H9 (cell line): ENCODE data around the gene CRISPLD2. TPM values are rescaled to one million over a fixed set of nuclear protein-coding genes. Genes with fewer than 3 reads are reported as not detected.

ENCODE experiments used
- DNase-seq: peaks from one replicate; pipeline ENCODE4 v3.0.0-alpha.2; 2017
- H2AFZ ChIP-seq: one replicate; pipeline ENCODE4 v1.6.1; 2013; ENCODE audit warnings: mild to moderate bottlenecking, low read length, control low read depth, moderate library complexity
- H2AK5ac ChIP-seq: 2 replicates; pipeline ENCODE4 v1.6.1; 2013; ENCODE audit warnings: low read length, control low read depth, mixed read lengths; ENCODE audit not compliant: insufficient read length
- H2BK120ac ChIP-seq: one replicate; pipeline ENCODE4 v1.6.1; 2013; ENCODE audit warnings: low read depth, mild to moderate bottlenecking, low read length, control low read depth, inconsistent platforms; ENCODE audit not compliant: poor library complexity, severe bottlenecking
- H2BK12ac ChIP-seq: 2 replicates; pipeline ENCODE4 v1.6.1; 2013; ENCODE audit warnings: low read length, control low read depth, mixed read lengths, low read depth; ENCODE audit not compliant: insufficient read length
- H2BK15ac ChIP-seq: 2 replicates; pipeline ENCODE4 v1.6.1; 2013; ENCODE audit warnings: low read depth, low read length, control low read depth
- H2BK20ac ChIP-seq: one replicate; pipeline ENCODE4 v1.6.1; 2013; ENCODE audit warnings: low read depth, mild to moderate bottlenecking, low read length, control low read depth, inconsistent platforms; ENCODE audit not compliant: poor library complexity, severe bottlenecking
- H2BK5ac ChIP-seq: 2 replicates; pipeline ENCODE4 v1.6.1; 2013; ENCODE audit warnings: low read length, control low read depth, mixed read lengths; ENCODE audit not compliant: insufficient read length
- H3K14ac ChIP-seq: 2 replicates; pipeline ENCODE4 v1.6.1; 2013; ENCODE audit warnings: low read length, control low read depth; ENCODE audit not compliant: insufficient read depth
- H3K18ac ChIP-seq: 2 replicates; pipeline ENCODE4 v1.6.1; 2013; ENCODE audit warnings: low read depth, mild to moderate bottlenecking, mixed read lengths, low read length, control low read depth; ENCODE audit not compliant: insufficient read length
- H3K23ac ChIP-seq: 2 replicates; pipeline ENCODE4 v1.6.1; 2013; ENCODE audit warnings: low read length, control low read depth, mixed read lengths, low read depth; ENCODE audit not compliant: insufficient read length
- H3K23me2 ChIP-seq: 2 replicates; pipeline ENCODE4 v1.6.1; 2013; ENCODE audit warnings: low read depth, mild to moderate bottlenecking, mixed read lengths, low read length, control low read depth; ENCODE audit not compliant: insufficient read length, poor library complexity, severe bottlenecking
- H3K27ac ChIP-seq: 2 replicates; pipeline ENCODE4 v1.5.1; 2013; ENCODE audit warnings: low read length, control low read depth, mixed read lengths, low read depth; ENCODE audit not compliant: insufficient read length
- H3K27me3 ChIP-seq: 2 replicates; pipeline ENCODE4 v1.6.1; 2013; ENCODE audit warnings: low read length, control low read depth, inconsistent platforms; ENCODE audit not compliant: insufficient read depth
- H3K4ac ChIP-seq: 2 replicates; pipeline ENCODE4 v1.6.1; 2013; ENCODE audit warnings: low read depth, mild to moderate bottlenecking, control low read depth, inconsistent platforms, low read length, moderate library complexity
- H3K4me1 ChIP-seq: 2 replicates; pipeline ENCODE4 v1.6.1; 2013; ENCODE audit warnings: low read length, control low read depth, inconsistent platforms; ENCODE audit not compliant: insufficient read depth
- H3K4me2 ChIP-seq: 2 replicates; pipeline ENCODE4 v1.6.1; 2013; ENCODE audit warnings: low read length, control low read depth, mixed read lengths; ENCODE audit not compliant: insufficient read length, insufficient read depth
- H3K56ac ChIP-seq: 2 replicates; pipeline ENCODE4 v1.6.1; 2013; ENCODE audit warnings: low read depth, mild to moderate bottlenecking, mixed read lengths, low read length, control low read depth; ENCODE audit not compliant: insufficient read length
- H3K79me1 ChIP-seq: 2 replicates; pipeline ENCODE4 v1.6.1; 2013; ENCODE audit warnings: low read depth, mild to moderate bottlenecking, moderate library complexity, low read length, control low read depth, inconsistent platforms; ENCODE audit not compliant: insufficient read depth, poor library complexity, severe bottlenecking
- H3K79me2 ChIP-seq: 2 replicates; pipeline ENCODE4 v1.6.1; 2013; ENCODE audit warnings: low read length, control low read depth, inconsistent platforms; ENCODE audit not compliant: insufficient read depth
- H3K9ac ChIP-seq: 2 replicates; pipeline ENCODE4 v1.6.1; 2013; ENCODE audit warnings: low read length, control low read depth, mixed read lengths; ENCODE audit not compliant: insufficient read length; ENCODE audit errors: extremely low read depth
- H3K9me3 ChIP-seq: one replicate; pipeline ENCODE4 v1.6.1; 2013; ENCODE audit warnings: low read depth, low read length, inconsistent platforms; ENCODE audit not compliant: control insufficient read depth
- H3T11ph ChIP-seq: one replicate; pipeline ENCODE4 v1.6.1; 2013; ENCODE audit warnings: mild to moderate bottlenecking, low read length, control low read depth, inconsistent platforms
- H4K20me1 ChIP-seq: one replicate; pipeline ENCODE4 v1.6.1; 2013; ENCODE audit not compliant: control insufficient read depth, insufficient read length, insufficient read depth
- H4K5ac ChIP-seq: 2 replicates; pipeline ENCODE4 v1.6.1; 2013; ENCODE audit warnings: low read depth, mild to moderate bottlenecking, mixed read lengths, low read length, control low read depth; ENCODE audit not compliant: insufficient read length
- H4K8ac ChIP-seq: replicated peaks from 2 replicates; pipeline ENCODE4 v1.6.1; 2013; ENCODE audit warnings: low read length, control low read depth, mixed read lengths, low read depth; ENCODE audit not compliant: insufficient read length
- H4K91ac ChIP-seq: 2 replicates; pipeline ENCODE4 v1.6.1; 2013; ENCODE audit warnings: low read depth, mild to moderate bottlenecking, moderate library complexity, mixed read lengths, low read length, control low read depth; ENCODE audit not compliant: insufficient read length
- H3K27ac Mint-ChIP-seq, 3 experiments: 2 replicates in 2 of 3; 3 replicates in 1 of 3; pipeline ENCODE4 v1.8.0; 2020 to 2021; ENCODE audit warnings: mixed read lengths in 3 of 3, mild to moderate bottlenecking in 1 of 3, moderate library complexity in 1 of 3
- H3K27me3 Mint-ChIP-seq: 2 replicates; pipeline ENCODE4 v1.8.0; 2021; ENCODE audit warnings: low read depth, mild to moderate bottlenecking, moderate library complexity, mixed read lengths
- H3K36me3 Mint-ChIP-seq, 3 experiments: 2 replicates in 2 of 3; 3 replicates in 1 of 3; pipeline ENCODE4 v1.8.0; 2020 to 2021; ENCODE audit warnings: low read depth in 3 of 3, mixed read lengths in 3 of 3; ENCODE audit not compliant: insufficient read depth in 1 of 3
- H3K4me1 Mint-ChIP-seq, 2 experiments: 2 replicates each; pipeline ENCODE4 v1.8.0; 2020; ENCODE audit warnings: mixed read lengths in 2 of 2
- H3K4me3 Mint-ChIP-seq, 2 experiments: 2 replicates in 1 of 2; 3 replicates in 1 of 2; pipeline ENCODE4 v1.8.0; 2020 to 2021; ENCODE audit warnings: mild to moderate bottlenecking in 2 of 2, mixed read lengths in 2 of 2, moderate library complexity in 1 of 2
- H3K9me3 Mint-ChIP-seq, 2 experiments: 2 replicates in 1 of 2; 3 replicates in 1 of 2; pipeline ENCODE4 v1.8.0; 2020; ENCODE audit warnings: mild to moderate bottlenecking in 2 of 2, mixed read lengths in 2 of 2, moderate library complexity in 1 of 2
- CTCF ChIP-seq: fragments of 200-600 bp; sonication (generic); conservative IDR thresholded peaks from 3 replicates; pipeline ENCODE4 v1.8.0; 2021; ENCODE audit warnings: antibody characterized with exemption, mild to moderate bottlenecking
- WGBS: extraction: QIAGEN DNeasy Blood & Tissue Kit; methylation state at CpG from one replicate; pipeline ENCODE4 v1.1.7; 2013; ENCODE audit warnings: missing lambda C conversion rate, low lambda C conversion rate, mixed read lengths; ENCODE audit not compliant: insufficient read length; ENCODE audit errors: extremely low coverage; 5-methylcytosine and 5-hydroxymethylcytosine counted together
- total RNA-seq: library from RNA; stranded (reverse); gene quantifications from 2 replicates; pipeline ENCODE4 v1.2.1, GENCODE V29; 2021

The CRISPLD2 gene
- total RNA-seq, 1 experiment from 2014 or later, result 2.3 TPM

- TF ChIP-seq CTCF, result no peak
- H3K23ac ChIP-seq, result no peak overlapping the region
Measured at GRCh38 chr16:84948851-84949610, 129.2 kb downstream of the CRISPLD2 start.

More at GRCh38 chr16:84948851-84949610, 129.2 kb downstream of the CRISPLD2 start:
- H3K4me2 ChIP-seq, result no peak overlapping the region
- no peaks in the 10 kb centered on the region for H3K79me1 ChIP-seq
- H3K9ac ChIP-seq, result no peak overlapping the region
- no peak overlapping the region for H3K27ac ChIP-seq
- no peak overlapping the region for H3K4ac ChIP-seq
- no peak overlapping the region for H2AK5ac ChIP-seq
- H2AFZ ChIP-seq, result no peak overlapping the region
- H3K9me3 ChIP-seq, result no peaks in the 10 kb centered on the region
- H3K27me3 Mint-ChIP-seq, result peaks cover 6% of the 10 kb centered on the region; the same call in 1 of the 2 replicates
- peak overlapping the region; percentile 58 for H4K8ac ChIP-seq
- no peak overlapping the region for H3K14ac ChIP-seq
- no peak overlapping the region for H3K27ac Mint-ChIP-seq
- no peak overlapping the region for H2BK15ac ChIP-seq
- H2BK20ac ChIP-seq, result no peak overlapping the region
- DNase-seq, result no peak
- no peaks in the 10 kb centered on the region for H3K36me3 Mint-ChIP-seq
- H3K18ac ChIP-seq, result no peak overlapping the region
- H4K5ac ChIP-seq, result no peak overlapping the region
- H3T11ph ChIP-seq, result no peak overlapping the region
- no peaks in the 10 kb centered on the region for H3K23me2 ChIP-seq
- no peak overlapping the region for H2BK5ac ChIP-seq
- peaks cover 0 to 2% of the 10 kb centered on the region in 2 experiments; a peak in 1 of 4 replicates for H3K4me1 Mint-ChIP-seq
- H4K91ac ChIP-seq, result no peak overlapping the region
- H3K9me3 Mint-ChIP-seq, result no peaks in the 10 kb centered on the region
- H4K20me1 ChIP-seq, result no peaks in the 10 kb centered on the region
- H3K4me3 Mint-ChIP-seq, result no peak overlapping the region
- no peak overlapping the region for H3K56ac ChIP-seq
- WGBS, result no CpG with 5 or more reads among the region's 10 CpGs
- no peak overlapping the region for H2BK12ac ChIP-seq
- H2BK120ac ChIP-seq, result no peak overlapping the region
- no peaks in the 10 kb centered on the region for H3K4me1 ChIP-seq
- no peaks in the 10 kb centered on the region for H3K79me2 ChIP-seq
- no peaks in the 10 kb centered on the region for H3K27me3 ChIP-seq
